B cell (primary cell): Measurements from ENCODE around the gene MESP2.

Source experiments
- EZH2 ChIP-seq: IDR thresholded peaks from 2 replicates; pipeline ENCODE4 v1.6.1; 2012; ENCODE audit warnings: borderline replicate concordance, low read depth, mild to moderate bottlenecking, moderate library complexity, low read length; ENCODE audit not compliant: insufficient read depth, poor library complexity, severe bottlenecking
- TF ChIP-seq, protein P1 (sequence below): fragments of 200-600 bp; IDR thresholded peaks from one replicate; pipeline ENCODE4 v1.8.0; 2022; ENCODE audit warnings: antibody characterized with exemption, mild to moderate bottlenecking

DNA sequence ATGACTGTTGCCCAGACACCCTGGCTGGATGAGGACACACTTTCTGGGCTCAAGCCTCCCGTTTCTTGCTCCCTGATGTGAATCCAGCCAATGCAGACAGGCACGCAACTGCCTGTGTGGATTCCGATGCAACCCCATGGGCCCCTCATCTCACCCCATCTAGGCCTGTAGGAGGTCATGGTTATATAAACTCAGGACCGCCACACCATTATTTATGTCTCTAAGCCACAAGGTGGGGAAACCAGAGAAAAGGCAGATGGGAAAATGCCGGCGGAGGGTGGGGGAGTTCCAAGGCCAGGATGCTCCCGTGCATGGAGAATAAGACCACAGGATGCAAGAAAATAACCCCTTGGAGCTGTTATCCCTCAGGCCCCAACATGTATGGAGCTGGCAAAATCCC lies 27.1 kb upstream of the MESP2 start:
- TF ChIP-seq, protein P1, sequence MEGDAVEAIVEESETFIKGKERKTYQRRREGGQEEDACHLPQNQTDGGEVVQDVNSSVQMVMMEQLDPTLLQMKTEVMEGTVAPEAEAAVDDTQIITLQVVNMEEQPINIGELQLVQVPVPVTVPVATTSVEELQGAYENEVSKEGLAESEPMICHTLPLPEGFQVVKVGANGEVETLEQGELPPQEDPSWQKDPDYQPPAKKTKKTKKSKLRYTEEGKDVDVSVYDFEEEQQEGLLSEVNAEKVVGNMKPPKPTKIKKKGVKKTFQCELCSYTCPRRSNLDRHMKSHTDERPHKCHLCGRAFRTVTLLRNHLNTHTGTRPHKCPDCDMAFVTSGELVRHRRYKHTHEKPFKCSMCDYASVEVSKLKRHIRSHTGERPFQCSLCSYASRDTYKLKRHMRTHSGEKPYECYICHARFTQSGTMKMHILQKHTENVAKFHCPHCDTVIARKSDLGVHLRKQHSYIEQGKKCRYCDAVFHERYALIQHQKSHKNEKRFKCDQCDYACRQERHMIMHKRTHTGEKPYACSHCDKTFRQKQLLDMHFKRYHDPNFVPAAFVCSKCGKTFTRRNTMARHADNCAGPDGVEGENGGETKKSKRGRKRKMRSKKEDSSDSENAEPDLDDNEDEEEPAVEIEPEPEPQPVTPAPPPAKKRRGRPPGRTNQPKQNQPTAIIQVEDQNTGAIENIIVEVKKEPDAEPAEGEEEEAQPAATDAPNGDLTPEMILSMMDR, result no peak
- no peak for TF ChIP-seq EZH2
